CD4-positive, alpha-beta T cell treated with Interleukin-6 for 4 hours (primary cell): Measurements from ENCODE around the gene ING1.
"Not testable (repeated sequence)": the region's sequence is repeated elsewhere in the genome, so short reads cannot be mapped to it uniquely, and the experiment has no call there.

Experiments
- DNase-seq: peaks from one replicate; pipeline ENCODE4 v3.0.0-alpha.2; 2020; ENCODE audit warnings: mixed read lengths

The ING1 gene

DNA sequence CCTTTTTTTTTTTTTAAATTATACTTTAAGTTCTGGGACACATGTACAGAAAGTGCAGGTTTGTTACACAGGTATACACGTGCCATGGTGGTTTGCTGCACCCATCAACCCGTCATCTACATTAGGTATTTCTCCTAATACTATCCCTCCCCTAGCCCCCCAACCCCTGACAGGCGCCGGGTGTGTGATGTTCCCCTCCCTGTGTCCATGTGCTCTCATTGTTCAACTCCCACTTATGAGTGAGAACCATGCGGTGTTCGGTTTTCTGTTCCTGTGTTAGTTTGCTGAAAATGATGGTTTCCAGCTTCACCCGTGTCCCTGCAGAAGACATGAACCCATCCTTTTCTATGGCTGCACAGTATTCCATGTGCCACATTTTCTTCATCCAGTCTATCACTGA is 17.7 kb upstream of the ING1 start:
- not testable (repeated sequence) for DNase-seq

DNA sequence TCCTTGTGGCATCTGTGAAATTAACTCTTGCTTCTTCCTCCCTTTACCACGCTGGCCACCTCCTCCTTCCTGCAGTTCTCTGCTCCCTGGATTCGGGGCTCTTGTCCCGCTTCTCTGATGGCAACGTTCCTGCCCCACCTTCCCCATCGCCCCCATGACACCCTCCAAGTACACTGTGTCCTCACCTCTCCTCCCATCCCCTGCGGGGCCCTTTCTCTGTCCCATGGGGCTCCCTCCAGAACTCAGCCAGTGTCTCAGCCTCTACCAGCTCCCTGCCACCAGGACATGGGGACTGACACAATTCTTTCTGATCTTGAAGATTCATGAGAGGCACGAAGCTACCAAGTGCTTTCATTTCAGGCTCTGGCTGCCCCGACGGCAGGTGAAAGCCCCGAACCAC is 16.7 kb upstream of the ING1 start:
- no peak for DNase-seq

DNA sequence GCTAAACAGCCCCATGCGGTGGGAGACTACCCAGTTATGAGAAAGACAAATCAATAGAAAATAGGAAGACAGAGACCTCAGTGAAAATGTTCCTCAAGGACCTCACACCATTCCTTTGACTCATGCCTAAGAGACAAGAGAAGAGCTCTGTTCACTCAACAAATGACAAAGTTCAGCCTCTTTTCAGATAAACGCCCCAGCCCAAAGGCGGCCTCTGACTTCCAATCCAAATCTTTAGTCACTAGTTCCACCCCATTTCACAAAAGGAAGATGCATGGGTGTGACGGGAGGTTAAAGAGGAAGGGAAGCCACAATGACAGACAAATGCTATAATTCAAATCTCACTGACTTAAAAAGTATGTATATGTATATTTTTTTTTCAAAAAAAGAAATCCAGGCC is 15.7 kb upstream of the ING1 start:
- DNase-seq: no peak

DNA sequence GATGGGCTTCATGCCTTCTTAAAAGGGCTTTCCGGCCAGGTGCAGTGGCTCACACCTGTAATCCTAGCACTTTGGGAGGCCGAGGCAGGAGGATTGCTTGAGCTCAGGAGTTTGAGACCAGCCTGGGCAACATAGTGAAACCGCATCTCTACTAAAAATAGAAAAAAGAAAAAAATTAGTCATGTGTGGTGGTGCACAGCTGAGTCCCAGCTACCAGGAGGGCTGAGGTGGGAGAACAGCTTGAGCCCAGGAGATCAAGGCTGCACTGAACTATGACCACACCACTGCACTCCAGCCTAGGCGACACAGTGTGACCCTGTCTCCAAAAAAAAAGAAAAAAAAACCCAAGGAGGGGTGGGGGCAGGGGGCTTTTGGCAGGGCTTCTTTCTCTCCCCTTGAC is 14.8 kb upstream of the ING1 start:
- DNase-seq: no peak

DNA sequence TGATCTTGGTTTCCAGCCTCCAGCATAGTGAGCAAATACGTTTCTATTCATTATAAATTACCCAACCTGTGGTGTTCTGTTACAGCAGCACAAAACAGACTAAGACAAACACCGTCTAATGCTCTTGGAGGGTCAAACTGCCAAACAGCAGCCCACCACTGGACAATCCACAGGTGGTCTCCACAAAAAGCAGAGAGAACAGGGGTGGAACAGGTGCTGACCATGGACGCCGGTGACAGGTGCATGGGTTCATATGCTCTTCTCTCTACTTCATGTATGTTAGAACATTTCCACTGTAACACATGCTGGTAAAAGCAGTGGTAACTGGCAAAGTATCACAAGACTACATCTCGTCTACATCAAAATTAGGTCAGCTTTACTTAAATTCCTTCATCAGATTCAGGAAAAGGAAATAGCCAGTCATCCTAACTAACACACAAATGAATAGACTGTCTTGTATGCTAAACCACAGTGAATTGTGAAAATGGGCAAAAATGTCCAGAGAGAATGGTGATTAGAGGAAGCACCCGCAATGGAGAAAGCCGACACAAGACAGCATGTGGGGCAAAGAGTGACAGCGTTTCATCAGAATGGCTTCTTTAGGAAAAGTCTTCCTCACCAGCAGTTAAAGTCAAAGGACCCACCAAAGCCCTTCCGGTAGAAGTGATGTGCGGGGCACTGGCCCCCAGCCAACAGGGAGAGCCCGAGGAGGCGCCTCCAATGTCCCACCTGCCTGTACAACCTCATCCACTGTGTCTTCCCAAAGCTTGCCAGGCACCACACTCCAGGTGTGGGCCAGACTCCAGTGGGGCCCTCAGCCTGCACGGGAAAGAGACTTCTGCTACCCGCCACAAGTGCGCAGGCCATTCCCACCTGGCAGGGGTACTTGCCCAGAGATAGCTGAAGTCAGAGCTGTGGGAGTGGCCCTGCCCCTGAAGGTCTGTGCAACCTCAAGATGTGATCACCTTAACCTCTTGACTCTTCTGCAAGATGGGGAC is 14.1 kb upstream of the ING1 start:
- no peak for DNase-seq

DNA sequence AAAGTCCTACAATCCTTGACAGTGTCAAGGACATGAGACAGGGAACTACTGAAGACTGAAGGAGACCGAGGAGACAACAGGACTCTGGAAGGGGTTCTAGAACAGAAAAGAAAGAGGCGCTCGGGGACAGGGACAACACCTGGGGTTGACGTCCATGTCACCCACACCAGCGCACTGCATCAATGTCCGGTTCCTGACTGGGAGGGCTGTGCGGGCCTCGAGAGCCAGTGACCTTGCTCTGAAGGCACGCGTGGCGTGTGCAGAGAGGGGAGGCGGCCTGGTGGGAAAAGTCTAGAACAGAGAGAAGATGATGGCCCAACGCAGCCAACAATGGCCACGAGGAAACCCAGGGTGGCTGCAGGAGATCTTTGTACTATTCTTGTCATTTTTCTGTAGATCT is 13.3 kb upstream of the ING1 start:
- no peak for DNase-seq

DNA sequence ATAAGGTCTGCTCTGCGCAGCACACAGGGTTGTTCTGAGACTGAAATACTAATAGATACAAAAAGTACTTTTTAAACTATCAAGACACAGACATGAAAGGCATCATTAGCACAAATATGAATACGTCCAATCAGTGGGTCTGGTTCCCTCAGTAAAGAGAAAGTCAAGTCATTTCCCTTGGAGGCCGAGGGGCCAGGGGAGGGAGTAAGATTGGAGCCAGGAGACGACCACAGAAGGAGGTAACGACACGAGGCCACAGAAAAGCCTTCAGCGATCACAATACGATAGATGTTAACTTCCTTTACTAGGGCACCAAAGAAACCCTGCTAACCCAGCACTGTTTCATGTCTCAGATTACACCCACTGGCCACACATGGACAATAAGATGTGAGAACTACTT is 12.9 kb upstream of the ING1 start:
- no peak for DNase-seq

DNA sequence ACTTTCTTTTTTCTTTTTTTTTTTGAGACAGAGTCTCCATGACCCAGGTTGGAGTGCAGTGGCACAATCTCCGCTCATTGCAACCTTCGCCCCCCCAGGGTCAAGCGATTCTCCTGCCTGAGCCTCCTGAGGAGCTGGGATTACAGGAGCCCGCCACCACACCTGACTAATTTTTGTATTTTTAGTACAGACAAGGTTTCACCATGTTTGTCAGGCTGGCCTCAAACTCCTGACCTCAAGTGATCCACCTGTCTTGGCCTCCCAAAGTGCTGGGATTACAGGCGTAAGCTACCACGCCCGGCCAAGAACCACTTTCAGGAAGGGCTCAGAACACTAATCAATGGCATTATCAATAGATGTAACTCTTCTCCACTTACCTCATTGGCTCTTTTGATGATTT is 12.4 kb upstream of the ING1 start:
- not testable (repeated sequence) for DNase-seq

DNA sequence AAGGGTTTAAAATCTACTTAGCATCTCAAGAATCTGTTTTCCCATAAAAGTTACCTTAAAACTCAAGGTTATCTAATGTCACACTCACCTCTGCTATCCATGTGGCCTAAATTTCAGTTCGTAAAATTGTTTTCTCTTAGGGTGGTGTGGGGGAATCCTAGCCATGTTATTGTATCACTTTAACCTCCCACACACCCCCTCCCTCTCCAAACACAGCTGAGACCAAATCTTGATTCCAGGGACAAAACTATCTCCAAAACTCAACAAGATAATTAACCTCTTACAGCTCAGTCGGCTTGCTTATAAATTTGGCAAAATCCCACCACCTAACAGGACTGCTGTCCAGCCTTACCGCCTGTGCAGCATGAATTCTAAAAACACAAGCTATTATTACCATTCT is 11.4 kb upstream of the ING1 start:
- DNase-seq: no peak

DNA sequence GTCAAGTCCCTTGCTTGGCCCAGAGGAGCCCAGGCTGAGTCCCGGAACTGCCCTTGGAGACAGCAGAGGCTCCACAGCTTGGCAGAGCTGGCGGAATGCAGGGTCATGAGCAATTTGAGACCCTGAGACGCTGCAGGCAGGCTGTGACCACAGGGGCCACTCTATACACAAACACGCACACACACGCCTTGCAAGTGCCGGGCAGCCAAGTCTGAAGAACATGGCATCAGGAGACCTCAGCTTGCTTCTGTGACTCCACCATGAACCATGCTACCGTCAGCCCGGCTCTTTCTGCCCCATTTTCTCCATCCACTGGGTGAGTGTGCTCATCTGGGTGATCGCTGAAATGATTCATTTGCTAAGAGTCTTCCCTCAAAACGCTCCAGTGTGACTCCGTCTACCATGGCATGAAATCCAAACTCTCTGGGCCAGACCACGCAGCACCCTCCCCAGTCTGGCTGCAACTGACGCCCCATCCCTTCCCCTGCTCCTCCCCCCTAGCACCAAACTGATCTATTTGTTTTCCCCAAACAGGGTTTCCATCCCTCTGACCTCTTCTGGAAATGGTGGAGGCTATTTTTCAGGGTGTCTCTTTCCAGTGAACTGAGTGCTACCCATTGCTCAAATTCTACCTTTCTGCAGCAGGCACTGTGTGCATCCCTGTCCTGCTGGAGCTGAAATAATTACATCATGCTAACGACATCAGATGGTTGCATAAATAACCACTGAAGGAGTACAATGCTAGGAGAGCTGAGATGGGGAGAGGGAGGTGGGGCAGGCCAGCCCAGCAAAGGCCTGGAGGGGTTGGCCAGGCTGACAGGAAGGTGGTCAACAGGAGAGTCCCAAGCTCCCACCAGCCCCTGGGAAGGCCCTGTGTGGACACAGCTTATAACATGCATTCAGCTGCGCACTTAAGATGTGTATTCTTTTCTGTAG is 10.6 kb upstream of the ING1 start:
- DNase-seq: no peak

DNA sequence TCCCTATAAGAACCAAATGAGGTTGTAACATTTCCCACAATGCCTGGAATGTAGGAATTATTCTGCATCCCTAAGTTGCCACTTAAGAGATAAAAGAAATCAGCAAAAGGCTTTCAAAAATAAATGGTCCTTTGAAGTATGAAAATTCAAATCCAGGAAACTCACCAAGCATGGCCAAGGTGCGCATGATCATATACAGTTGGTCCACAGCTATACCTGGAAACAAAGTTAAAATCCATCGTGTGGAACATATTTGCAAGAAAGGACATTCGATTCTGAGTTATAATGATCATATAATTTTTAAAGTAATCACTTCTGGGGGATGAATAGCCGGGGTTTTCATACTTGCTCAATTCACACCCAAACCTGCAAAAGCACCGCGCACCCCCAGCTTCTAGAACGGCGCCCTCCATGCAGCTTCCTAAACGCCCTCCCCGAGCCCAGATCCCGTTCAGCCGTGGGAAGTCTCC is 8.1 kb upstream of the ING1 start:
- DNase-seq: no peak

DNA sequence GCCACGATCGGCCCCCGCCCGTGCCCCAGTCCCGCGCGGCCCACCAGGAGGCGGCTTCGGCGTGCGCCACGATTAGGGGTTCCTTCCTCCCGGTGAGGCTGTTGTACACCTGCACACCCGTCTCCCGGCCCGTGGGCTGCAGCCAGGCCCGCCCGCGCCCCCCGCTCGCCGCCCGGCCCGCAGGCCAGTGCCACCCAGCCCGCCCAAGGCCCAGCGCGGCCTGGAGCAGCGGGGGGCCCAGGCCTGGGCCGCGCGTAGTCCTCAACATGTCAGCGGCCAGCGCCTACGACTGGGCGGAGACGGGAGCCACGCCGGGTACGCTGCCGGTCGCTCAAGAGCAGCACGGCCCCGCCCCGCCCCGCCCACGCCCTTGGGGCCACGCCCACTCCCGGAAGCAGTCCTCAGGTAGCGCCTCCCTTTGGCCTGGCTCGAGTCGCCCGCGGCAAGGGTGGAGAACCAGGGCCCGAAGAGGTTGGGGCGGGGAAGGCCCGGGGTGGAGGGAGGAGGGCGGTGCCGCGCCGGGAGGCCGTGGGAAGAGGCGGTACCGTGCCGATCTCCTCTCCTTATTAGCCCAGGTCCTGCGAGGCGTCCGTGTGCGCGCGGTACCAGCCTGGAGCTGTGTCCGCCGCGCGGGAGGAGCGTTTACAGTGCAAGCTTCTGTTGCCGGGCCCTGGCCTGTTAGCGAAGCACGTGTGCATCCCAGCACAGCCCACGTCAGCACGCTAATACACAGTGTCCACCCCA is 7.5 kb upstream of the ING1 start, which contains the start of gene CARS2:
Gene CARS2, minus strand, starts transcription at position 291 of the 744 bp plus-strand sequence. Its CDS starts 23 bp downstream, at position 268.
- DNase-seq: peak; percentile 97

DNA sequence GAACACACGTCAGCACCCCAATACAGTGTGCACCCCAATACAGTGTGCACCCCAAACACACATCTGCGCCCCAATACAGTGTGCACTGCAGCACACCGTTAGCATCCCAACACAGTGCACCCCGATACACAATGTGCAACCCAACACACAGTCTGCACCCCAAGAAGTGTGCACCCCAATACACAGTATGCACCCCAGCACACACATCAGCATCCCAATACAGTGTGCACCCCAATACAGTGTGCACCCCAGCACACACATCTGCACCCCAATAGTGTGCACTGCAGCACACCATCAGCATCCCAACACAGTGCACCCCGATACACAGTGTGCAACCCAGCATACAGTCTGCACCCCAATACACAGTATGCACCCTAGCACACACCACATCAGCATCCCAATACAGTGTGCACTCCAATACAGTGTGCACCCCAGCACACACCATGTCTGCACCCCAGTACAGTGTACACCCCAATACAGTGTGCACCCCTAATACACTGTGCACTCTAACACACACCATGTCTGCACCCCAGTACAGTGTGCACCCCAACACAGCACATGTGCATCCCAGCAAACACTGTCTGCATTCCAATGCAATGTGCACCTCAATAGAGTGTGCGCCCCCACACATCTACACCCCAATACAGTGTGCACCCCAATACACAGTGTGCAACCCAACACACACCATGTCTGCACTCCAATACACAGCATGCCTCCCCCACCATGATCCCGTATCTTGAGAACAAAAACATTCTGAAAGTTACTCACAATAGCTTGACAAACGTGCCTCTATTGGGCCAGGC is 6.7 kb upstream of the ING1 start:
- no peak for DNase-seq

DNA sequence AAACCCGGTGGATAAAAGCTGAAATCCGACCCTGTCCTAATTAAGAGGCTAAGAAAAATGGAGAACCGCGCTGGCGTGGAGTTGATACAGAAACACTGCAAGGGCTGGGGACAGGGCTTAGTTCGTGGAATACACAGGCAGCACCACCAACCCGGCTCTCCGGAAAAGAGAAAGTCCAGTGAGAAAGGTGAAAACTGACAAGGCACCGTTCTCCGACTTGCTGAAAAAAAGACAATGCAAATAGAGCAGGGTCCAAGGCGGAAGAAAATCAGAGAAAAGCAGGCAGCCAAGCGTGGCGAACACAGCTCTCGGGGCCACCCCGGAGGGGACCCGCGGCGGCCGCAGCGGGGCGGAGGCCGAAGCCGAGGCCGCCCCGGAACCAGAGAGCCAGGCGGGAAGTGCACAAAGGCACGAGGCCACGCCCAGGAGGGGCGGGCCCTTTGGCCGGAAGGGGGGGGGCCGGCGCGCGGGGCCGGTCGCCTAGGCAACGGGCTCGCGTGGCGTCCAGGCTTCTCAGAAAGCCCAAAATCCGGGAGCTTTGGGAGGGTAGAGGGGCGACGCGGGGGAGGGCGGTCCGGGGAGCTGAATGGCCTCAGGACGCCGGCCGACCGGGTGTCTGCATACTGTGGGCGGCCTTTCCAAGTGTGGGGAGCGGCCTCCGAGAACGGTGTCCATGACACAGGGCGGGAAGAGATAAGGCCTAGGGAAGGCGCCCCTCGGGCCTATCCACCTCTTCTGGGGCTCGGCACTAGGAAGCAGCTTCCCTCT is 1.2 kb upstream of the ING1 start:
- peak; percentile 89 for DNase-seq

DNA sequence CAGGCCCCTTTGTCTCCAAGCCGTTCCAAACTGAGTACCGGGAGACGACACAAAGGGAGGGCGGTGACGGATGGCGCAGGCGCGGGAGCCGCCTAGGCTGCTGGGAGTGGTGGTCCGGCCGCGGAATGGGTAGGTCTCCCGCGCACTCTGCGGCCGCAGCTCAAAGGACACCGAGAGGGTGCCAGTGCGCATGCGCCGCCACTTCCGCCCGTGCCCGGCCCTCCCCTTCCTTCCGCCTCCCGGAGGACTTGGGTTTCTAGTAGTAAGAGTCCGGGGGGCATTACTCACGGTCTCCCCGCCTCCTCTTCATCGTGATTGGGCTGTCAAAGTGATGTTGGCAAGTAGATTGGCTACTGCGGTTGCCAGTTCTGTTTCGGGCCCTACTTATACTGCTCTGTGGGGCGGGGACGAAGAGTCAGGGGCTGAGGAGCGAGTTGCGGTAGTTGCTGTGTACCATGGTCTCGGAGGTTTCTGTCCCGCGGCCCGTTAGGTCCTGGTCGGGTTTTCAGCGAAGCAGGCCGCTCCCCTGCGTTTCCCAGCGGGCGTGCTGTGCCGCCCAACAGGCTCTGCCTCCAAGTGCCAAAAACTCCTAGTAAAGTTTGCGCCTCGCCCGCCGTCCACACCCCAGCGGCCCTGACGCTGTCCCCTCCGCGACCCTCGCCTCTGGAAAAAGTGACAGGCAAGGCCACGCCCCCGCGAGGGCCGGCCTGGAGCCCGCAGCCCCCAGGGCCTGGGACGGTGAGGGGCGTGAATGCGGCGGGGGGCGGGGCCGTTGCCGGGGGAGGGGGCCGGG is 455 bp upstream of the ING1 start:
- peak; percentile 99 for DNase-seq

DNA sequence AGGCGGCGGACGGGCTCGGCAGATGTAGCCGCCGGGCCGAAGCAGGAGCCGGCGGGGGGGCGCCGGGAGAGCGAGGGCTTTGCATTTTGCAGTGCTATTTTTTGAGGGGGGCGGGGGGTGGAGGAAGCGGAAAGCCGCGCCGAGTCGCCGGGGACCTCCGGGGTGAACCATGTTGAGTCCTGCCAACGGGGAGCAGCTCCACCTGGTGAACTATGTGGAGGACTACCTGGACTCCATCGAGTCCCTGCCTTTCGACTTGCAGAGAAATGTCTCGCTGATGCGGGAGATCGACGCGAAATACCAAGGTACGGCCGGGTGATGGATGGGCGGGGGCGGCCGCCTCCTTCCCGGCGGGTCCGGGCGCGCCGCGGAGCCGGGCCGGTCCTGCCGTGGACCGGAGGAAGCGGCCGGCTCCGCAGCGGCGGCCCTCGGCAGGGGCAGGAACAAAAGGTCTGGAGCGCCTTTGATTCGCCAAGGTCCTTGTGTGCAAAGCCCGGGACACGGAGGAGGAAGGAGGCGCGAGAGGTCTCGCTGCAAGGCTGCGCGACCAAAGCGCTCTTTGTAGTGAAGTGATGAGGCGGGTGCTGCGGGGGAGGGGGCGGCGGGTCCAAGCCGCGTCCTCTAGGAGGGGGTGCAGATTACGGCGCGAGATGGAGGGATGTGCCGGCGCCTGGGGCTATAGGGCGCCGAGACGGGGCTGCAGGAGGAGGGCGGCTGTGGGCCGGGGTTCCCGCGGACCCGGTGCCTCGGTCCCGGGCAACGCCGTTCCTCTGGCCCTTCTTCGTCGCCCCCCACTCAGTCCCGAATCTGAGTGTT is 689 bp downstream of the ING1 start:
- peak; percentile 81 for DNase-seq

DNA sequence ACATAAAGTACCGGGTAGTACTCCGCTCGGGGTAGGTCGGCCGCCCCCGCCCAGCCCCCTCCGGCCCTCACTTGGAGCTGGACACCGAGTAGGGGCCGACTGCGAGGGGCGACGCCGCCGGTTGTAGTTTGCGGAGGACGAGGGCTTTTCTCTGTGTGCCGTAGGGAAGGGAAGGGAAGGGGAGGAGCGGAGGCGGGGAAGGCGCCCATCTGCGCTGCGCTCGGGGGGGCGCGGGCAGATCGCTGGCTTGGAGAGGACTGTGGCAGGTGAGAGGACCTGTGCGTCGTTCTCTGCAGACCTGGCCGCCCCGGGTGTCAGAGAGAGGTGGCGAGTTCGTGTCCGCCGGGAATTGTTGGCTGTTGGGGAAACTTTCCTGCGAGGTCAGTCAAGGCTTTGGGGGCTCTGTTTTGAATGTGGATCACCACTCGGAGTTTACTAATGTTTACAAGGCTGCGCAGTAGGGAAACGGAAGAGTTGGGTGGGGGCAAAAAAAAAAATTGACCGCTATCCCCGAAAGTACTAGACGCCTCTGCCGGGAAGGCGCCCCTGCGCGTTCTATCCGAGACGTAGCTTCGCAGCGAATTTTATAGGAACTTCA is 1.4 kb downstream of the ING1 start:
- DNase-seq: peak; percentile 64

DNA sequence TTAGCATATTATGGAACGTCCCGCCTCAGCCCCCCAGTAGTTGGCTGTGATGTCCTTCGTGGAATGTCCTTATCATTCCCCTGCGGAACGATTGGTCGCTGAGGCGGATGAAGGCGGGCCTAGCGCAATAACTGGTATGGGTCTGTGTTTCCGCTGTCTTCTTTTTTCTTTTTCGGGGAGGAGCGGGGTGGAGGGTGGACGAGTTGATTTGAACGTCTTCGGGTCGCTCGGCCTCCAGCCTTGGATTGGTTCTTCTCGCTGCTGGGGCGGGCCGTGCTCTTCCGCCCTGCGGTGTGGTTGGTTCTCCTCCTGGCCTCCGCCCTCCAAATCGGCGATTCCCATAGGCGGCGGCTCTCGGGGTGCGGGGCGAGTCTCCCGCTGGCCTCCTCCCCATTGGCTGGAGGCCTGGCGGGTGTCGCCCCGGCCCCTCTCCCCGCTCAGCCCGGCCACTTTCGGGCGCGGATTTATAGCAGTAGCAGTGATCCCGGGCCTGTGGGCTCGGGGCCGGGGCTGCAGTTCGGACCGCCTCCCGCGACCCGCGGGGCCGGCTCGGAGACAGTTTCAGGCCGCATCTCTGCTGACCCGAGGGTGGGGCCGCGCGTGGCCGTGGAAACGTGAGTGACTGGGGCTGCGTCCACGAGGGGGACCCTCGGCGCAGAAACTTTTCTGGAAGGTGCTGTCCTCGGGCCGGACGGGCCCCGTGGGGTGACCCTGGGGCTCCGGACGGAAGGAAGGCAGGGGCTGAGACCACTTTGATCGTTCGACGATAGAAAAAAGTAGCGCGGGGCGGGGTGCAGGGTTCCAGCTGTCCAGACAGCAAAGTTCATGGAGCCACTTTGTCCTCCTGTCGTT is 2.1 kb downstream of the ING1 start:
- peak; percentile 97 for DNase-seq
